DMS79 (cell line): Measurements from ENCODE around the gene GDF3.
"Not testable (repeated sequence)": the region's sequence is repeated elsewhere in the genome, so short reads cannot be mapped to it uniquely, and the experiment has no call there.

Experiments
- DNase-seq: peaks from one replicate; lab custom pipeline; 2025; lab: John Stamatoyannopoulos, UW

Gene GDF3

GRCh38 chr12:7695566-7696197 is at the start of gene GDF3:
TSS of gene GDF3 (minus strand) at chr12:7695775. CDS start at chr12:7695728, 47 bp downstream.
- no peak for DNase-seq

- no peak for DNase-seq
Observed at GRCh38 chr12:7732993-7733392, 37.4 kb upstream of the GDF3 start.

GRCh38 chr12:7731486-7731885 is 35.9 kb upstream of the GDF3 start:
- DNase-seq, result no peak

GRCh38 chr12:7730984-7731383 is 35.4 kb upstream of the GDF3 start:
- not testable (repeated sequence) for DNase-seq

- DNase-seq, result no peak
Observed at GRCh38 chr12:7729746-7730145, 34.2 kb upstream of the GDF3 start.

- DNase-seq, result no peak
Observed at GRCh38 chr12:7723926-7724325, 28.4 kb upstream of the GDF3 start.

GRCh38 chr12:7719946-7720730 is 24.6 kb upstream of the GDF3 start:
- no peak for DNase-seq

- DNase-seq, result no peak
Observed at GRCh38 chr12:7716381-7716780, 20.8 kb upstream of the GDF3 start.

GRCh38 chr12:7712841-7713442 is 17.4 kb upstream of the GDF3 start:
- no peak for DNase-seq

- DNase-seq, result no peak
Observed at GRCh38 chr12:7711133-7711532, 15.6 kb upstream of the GDF3 start, which contains the start of gene DPPA3. TSS of gene DPPA3 (plus strand) at chr12:7711433. CDS start at chr12:7711571, 138 bp downstream.

- DNase-seq, result no peak
Observed at GRCh38 chr12:7709969-7710675, 14.5 kb upstream of the GDF3 start.

GRCh38 chr12:7705846-7706245 is 10.3 kb upstream of the GDF3 start:
- DNase-seq, result no peak

GRCh38 chr12:7695237-7695560 is 376 bp downstream of the GDF3 start:
- DNase-seq, result no peak

- DNase-seq, result no peak
Observed at GRCh38 chr12:7694556-7695236, 879 bp downstream of the GDF3 start.

- DNase-seq, result no peak
Observed at GRCh38 chr12:7693793-7694192, 1.8 kb downstream of the GDF3 start.

- DNase-seq, result no peak
Observed at GRCh38 chr12:7681535-7681934, 14.0 kb downstream of the GDF3 start.

GRCh38 chr12:7679251-7680045 is 16.1 kb downstream of the GDF3 start:
- DNase-seq, result no peak

- DNase-seq, result no peak
Observed at GRCh38 chr12:7678744-7679143, 16.8 kb downstream of the GDF3 start.

GRCh38 chr12:7677432-7677888 is 18.1 kb downstream of the GDF3 start:
- not testable (repeated sequence) for DNase-seq

GRCh38 chr12:7675455-7675854 is 20.1 kb downstream of the GDF3 start:
- DNase-seq, result not testable (repeated sequence)

- no peak for DNase-seq
Observed at GRCh38 chr12:7668171-7668570, 27.4 kb downstream of the GDF3 start.
